Nephron progenitor cell (in vitro differentiated cells): ENCODE measurements around the gene DSCAM.

Experiments
- DNase-seq: peaks from one replicate; pipeline ENCODE4 v3.0.0; 2021
- H3K27ac Mint-ChIP-seq: 2 replicates; pipeline ENCODE4 v1.8.0; 2021; ENCODE audit warnings: mild to moderate bottlenecking, moderate library complexity, mixed read lengths
- H3K27me3 Mint-ChIP-seq: 2 replicates; pipeline ENCODE4 v1.8.0; 2021; ENCODE audit warnings: mild to moderate bottlenecking, low read depth, mixed read lengths; ENCODE audit not compliant: poor library complexity
- H3K36me3 Mint-ChIP-seq: 2 replicates; pipeline ENCODE4 v1.8.0; 2021; ENCODE audit warnings: low read depth, mixed read lengths
- H3K4me1 Mint-ChIP-seq: 2 replicates; pipeline ENCODE4 v1.8.0; 2021; ENCODE audit warnings: mixed read lengths
- H3K4me3 Mint-ChIP-seq: 2 replicates; pipeline ENCODE4 v1.8.0; 2021; ENCODE audit warnings: mild to moderate bottlenecking, moderate library complexity, mixed read lengths
- H3K9me3 Mint-ChIP-seq: 2 replicates; pipeline ENCODE4 v1.8.0; 2021; ENCODE audit warnings: mild to moderate bottlenecking, moderate library complexity, mixed read lengths
- TF ChIP-seq, protein P1 (sequence below): fragments of 200-600 bp; sonication (generic); IDR thresholded peaks from 2 replicates; pipeline ENCODE4 v1.5.0; 2021; ENCODE audit warnings: antibody characterized with exemption

Gene DSCAM

DNA sequence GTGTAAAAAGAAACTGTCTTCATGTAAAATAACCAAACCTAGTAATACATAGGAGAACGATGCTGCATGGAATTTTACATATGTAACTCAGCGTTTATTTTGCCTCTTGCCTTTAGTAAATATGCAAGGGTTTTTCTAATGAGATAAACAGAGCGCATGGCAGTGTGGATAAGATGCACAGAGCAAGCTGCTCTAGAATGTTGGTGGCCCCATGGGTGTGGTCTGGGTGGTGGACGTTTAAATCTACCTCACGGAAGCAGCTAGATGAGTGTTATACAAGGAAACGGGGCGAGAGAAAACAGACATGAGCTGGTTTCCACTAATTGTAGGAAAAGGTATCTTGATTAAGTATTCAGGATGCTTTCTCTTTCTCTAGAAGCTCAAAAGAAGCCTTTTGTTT lies 205.9 kb downstream of the DSCAM start:
- DNase-seq = no peak
- peaks cover 8% of the 10 kb centered on the region for H3K27me3 Mint-ChIP-seq
- H3K36me3 Mint-ChIP-seq = no peaks in the 10 kb centered on the region
- H3K27ac Mint-ChIP-seq = no peak overlapping the region
- H3K4me3 Mint-ChIP-seq = no peak overlapping the region
- no peaks in the 10 kb centered on the region for H3K4me1 Mint-ChIP-seq
- TF ChIP-seq, protein P1, sequence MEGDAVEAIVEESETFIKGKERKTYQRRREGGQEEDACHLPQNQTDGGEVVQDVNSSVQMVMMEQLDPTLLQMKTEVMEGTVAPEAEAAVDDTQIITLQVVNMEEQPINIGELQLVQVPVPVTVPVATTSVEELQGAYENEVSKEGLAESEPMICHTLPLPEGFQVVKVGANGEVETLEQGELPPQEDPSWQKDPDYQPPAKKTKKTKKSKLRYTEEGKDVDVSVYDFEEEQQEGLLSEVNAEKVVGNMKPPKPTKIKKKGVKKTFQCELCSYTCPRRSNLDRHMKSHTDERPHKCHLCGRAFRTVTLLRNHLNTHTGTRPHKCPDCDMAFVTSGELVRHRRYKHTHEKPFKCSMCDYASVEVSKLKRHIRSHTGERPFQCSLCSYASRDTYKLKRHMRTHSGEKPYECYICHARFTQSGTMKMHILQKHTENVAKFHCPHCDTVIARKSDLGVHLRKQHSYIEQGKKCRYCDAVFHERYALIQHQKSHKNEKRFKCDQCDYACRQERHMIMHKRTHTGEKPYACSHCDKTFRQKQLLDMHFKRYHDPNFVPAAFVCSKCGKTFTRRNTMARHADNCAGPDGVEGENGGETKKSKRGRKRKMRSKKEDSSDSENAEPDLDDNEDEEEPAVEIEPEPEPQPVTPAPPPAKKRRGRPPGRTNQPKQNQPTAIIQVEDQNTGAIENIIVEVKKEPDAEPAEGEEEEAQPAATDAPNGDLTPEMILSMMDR = no peak
- peaks cover 25% of the 10 kb centered on the region for H3K9me3 Mint-ChIP-seq

DNA sequence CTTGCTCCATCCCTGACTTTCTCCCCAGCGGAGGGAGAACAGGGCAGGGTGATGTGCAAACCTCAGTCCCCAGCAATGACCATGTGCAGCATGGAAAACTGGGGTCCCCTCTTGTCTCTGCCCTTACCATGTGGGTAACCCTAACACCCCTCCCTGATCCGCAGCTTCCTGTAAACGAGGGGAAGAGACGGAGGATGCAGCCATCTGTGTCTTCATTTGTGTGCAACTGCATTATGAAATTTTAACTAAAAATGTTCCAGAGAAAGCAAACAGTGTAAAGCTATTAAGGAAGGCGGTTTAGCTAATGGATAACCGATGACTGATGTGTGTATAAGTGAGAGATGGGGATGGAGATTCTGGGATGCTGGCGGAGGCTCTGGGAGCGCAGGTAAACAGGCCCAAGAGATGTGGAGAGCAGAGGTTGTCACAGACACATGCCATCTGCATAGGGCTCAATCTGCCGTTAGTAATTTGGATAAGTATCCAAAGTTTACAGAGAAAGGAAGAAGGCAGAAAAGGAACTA lies 206.6 kb downstream of the DSCAM start:
- Mint-ChIP-seq H3K9me3 (peaks cover 18% of the 10 kb centered on the region), H3K4me1 (no peaks in the 10 kb centered on the region), H3K27me3 (peaks cover 8% of the 10 kb centered on the region), H3K36me3 (no peaks in the 10 kb centered on the region), H3K4me3 (no peak overlapping the region), H3K27ac (no peak overlapping the region)
- no peak for DNase-seq
- TF ChIP-seq, protein P1 = no peak

DNA sequence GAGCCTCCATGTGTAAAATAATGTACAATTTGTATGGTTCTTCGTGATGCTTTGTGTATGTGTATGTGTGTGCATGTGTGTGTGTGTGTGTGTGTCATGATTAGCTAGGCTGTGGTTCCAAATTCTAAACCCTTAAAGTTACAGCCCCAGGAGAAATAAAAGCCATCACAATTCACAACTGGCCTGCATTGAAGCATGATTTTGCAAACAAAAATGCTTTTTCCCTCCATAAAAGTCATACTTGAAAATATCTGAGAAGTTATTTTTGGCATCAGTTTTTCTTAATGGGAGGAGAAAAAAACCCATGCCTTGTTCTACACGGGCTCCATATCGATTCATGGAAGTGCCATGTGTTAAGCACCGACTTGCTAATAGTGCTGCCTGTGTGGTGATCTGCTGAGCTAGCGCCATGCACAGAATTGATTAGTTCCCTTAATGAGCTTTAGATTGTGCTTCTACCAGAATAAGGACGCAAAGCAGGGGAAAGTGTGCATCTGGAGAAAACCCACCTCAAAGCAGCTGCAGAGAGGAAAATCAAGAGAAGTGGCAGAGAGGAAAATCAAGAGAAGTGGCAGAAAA lies 207.3 kb downstream of the DSCAM start:
- TF ChIP-seq, protein P1 = no peak
- no peaks in the 10 kb centered on the region for H3K36me3 Mint-ChIP-seq
- peaks cover 12% of the 10 kb centered on the region for H3K9me3 Mint-ChIP-seq
- no peak overlapping the region for H3K4me3 Mint-ChIP-seq
- DNase-seq = no peak
- peaks cover 8% of the 10 kb centered on the region for H3K27me3 Mint-ChIP-seq
- no peak overlapping the region for H3K27ac Mint-ChIP-seq
- H3K4me1 Mint-ChIP-seq = no peaks in the 10 kb centered on the region

DNA sequence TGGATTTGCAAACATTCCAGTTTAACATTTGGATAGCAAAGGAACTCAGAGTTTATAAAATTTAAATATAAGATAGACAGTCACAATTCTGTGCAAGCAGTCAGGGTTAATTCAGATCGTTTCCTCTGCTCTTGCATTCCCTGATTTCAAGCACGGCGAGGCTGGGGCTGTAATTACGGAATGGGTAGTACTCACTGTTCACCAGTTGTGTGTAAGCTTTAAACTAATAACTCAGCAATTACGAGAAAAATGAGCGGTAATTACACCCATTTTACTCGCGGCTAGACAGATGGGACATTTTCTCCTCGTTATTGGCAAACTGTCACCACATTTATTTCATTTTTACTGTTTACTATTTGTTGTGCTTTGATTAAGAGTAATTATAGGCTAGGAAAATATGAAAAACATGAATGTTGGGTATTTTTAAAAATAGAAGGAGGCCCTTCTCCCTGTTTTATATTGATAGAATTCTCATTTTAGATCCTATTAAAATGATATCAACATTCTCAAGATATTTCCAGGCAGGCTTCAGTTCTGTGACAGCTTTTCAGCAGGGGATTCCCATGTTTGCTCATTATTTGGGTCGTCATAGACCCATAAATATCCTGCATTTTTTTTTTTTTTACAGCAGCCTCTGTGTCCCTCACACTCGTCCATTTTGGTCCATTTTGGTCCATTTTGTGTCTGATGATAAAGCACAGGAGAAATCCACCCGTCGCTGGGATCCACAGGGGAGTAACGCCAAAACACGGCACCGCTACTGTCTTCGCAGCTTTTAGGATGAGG lies 208.3 kb downstream of the DSCAM start:
- H3K36me3 Mint-ChIP-seq = no peaks in the 10 kb centered on the region
- H3K27ac Mint-ChIP-seq = no peak overlapping the region
- TF ChIP-seq, protein P1 = no peak
- peaks cover 3% of the 10 kb centered on the region for H3K9me3 Mint-ChIP-seq
- no peak overlapping the region for H3K4me3 Mint-ChIP-seq
- DNase-seq = no peak
- H3K27me3 Mint-ChIP-seq = peaks cover 13% of the 10 kb centered on the region
- no peaks in the 10 kb centered on the region for H3K4me1 Mint-ChIP-seq

DNA sequence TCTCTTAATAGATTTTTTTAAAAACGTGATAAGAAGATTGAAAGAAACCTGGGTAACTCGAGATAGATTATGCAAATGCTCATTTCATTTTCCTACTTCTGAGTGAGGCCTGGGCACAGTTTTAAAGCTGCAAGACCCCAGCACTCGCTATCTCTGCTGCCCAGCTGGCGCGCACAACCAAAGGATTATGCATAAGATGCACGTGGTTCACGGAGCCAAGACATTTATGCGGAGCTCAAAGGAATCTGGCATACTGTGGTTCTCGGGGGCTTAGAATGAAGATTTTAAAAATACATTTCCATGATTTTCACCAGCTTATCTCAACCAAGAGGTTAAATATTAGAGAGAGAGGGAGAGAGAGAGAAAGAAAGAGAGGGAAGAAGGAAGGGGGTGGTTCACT lies 210.9 kb downstream of the DSCAM start:
- DNase-seq = no peak
- Mint-ChIP-seq H3K36me3 (no peaks in the 10 kb centered on the region), H3K4me3 (no peak overlapping the region), H3K27me3 (peaks cover 13% of the 10 kb centered on the region), H3K9me3 (no peaks in the 10 kb centered on the region), H3K27ac (no peak overlapping the region), H3K4me1 (peaks cover 5% of the 10 kb centered on the region)
- TF ChIP-seq, protein P1 = no peak
